ENCODE data around the gene CFAP206.

DNA sequence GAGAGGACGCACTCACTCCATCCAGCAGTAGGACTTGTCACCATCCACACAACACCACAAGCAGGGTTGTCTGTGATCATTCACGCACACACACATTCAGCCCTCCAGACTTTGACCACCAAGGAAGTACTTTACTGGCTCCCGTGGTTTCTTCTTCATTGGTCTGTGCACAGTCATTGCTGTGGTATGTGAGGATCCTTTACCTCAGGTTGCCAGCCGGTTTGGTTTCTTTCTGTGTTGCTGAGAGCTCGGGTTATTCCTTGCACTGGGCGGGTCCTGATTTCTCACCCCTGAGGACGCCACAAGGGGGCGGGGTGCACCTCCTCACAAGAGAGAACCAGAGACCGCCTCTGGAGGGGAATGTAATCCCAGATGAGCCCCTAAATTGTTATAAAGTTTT, 76.2 kb downstream of the CFAP206 start:
- TF ChIP-seq, protein P1, sequence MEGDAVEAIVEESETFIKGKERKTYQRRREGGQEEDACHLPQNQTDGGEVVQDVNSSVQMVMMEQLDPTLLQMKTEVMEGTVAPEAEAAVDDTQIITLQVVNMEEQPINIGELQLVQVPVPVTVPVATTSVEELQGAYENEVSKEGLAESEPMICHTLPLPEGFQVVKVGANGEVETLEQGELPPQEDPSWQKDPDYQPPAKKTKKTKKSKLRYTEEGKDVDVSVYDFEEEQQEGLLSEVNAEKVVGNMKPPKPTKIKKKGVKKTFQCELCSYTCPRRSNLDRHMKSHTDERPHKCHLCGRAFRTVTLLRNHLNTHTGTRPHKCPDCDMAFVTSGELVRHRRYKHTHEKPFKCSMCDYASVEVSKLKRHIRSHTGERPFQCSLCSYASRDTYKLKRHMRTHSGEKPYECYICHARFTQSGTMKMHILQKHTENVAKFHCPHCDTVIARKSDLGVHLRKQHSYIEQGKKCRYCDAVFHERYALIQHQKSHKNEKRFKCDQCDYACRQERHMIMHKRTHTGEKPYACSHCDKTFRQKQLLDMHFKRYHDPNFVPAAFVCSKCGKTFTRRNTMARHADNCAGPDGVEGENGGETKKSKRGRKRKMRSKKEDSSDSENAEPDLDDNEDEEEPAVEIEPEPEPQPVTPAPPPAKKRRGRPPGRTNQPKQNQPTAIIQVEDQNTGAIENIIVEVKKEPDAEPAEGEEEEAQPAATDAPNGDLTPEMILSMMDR (IDR thresholded peaks at IDR 0.05; ENCODE audit: low read depth, low read length): peak; percentile 42
- no peak for TF ChIP-seq EZH2phosphoT487 (IDR thresholded peaks at IDR 0.05; ENCODE audit: low read depth)
